ENCODE measurements around the gene CCDC74B.
"Not testable (repeated sequence)": the region's sequence is repeated elsewhere in the genome, so short reads cannot be mapped to it uniquely, and the experiment has no call there.

DNA sequence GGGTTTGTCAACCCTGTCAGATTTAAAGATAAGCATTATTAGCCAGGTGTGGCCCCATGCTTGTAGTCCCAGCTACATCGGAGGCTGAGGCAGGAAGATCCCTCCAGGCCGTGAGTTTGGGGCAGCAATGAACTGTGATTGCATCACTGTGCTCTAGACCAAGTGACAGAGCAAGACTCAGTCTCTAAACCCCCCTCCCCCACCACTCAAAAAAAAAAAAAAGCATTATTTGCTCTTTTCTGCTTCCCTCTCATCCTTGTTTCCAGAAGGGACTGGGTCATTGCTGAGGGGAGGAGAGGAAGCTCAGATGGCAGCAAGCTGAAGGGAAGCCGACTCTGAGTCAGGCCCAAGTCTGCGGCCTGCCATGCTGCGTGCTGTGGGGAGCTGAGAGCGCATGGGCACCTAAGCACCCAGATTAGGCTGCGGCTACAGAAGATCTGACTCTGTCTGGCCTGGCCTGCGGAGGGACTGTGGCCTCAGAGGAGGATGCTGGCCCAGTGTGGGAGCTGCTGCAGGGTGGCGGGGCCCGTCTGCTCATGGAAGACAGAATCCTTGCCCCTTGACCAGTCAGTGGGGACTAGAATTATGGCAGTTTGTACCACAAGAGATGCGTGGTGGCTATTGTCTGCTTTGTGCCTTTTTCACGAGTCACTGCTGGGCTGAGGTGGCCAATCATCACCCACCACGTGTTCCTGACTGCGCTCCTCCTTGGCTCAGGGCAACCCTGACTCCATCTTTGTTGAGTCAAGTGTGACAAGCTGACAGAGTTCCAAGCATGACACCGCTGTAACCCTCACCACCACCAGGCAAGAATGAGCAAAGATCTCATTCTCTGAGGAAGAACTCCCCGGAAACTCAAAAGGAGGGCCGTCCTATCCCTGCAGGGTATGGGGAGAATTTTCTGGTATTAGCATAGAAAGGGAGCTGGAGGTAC, 43.2 kb upstream of the CCDC74B start:
- not testable (repeated sequence) for TF ChIP-seq POLR2A (IDR thresholded peaks at IDR 0.05; ENCODE audit: low read length); GATA1 (IDR thresholded peaks at IDR 0.05; ENCODE audit: low read depth, low read length)

All from erythroblast (primary cell).